Measurements from ENCODE around the gene R3HDM4.

- TF ChIP-seq POLR2A (IDR thresholded peaks at IDR 0.05): no peak
- TF ChIP-seq, protein P1, sequence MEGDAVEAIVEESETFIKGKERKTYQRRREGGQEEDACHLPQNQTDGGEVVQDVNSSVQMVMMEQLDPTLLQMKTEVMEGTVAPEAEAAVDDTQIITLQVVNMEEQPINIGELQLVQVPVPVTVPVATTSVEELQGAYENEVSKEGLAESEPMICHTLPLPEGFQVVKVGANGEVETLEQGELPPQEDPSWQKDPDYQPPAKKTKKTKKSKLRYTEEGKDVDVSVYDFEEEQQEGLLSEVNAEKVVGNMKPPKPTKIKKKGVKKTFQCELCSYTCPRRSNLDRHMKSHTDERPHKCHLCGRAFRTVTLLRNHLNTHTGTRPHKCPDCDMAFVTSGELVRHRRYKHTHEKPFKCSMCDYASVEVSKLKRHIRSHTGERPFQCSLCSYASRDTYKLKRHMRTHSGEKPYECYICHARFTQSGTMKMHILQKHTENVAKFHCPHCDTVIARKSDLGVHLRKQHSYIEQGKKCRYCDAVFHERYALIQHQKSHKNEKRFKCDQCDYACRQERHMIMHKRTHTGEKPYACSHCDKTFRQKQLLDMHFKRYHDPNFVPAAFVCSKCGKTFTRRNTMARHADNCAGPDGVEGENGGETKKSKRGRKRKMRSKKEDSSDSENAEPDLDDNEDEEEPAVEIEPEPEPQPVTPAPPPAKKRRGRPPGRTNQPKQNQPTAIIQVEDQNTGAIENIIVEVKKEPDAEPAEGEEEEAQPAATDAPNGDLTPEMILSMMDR (IDR thresholded peaks at IDR 0.05 in 4 of 5, conservative IDR thresholded peaks at IDR 0.05 in 1 of 5): no peak
Observed at GRCh38 chr19:855142-855541, 57.9 kb downstream of the R3HDM4 start.

Data from gastrocnemius medialis (tissue), 4 donors.